ENCODE data around the gene ACVR2B.

DNA sequence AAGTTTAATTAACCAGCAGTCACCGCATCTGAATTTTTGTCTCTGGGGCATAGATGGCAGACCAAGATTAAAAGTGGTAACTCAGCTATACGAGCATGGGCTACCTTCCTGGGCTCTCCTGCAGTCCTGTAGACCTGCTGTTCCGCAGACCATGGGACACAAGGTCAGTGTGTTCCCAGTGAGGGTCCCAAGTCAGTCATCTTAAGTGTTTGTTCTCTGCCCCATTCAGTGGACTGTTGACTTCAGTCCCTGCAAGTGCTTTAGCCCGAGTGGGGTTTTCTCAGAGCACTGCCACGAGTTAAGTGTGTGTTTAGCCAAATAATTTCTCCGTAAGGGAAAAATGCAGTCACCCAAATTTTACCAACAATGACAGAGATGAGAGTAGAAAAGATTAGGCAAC lies 37.5 kb downstream of the ACVR2B start:
- TF ChIP-seq EP300 (conservative IDR thresholded peaks at IDR 0.05; ENCODE audit: poor library complexity, severe bottlenecking): no peak
- TF ChIP-seq, protein P1, sequence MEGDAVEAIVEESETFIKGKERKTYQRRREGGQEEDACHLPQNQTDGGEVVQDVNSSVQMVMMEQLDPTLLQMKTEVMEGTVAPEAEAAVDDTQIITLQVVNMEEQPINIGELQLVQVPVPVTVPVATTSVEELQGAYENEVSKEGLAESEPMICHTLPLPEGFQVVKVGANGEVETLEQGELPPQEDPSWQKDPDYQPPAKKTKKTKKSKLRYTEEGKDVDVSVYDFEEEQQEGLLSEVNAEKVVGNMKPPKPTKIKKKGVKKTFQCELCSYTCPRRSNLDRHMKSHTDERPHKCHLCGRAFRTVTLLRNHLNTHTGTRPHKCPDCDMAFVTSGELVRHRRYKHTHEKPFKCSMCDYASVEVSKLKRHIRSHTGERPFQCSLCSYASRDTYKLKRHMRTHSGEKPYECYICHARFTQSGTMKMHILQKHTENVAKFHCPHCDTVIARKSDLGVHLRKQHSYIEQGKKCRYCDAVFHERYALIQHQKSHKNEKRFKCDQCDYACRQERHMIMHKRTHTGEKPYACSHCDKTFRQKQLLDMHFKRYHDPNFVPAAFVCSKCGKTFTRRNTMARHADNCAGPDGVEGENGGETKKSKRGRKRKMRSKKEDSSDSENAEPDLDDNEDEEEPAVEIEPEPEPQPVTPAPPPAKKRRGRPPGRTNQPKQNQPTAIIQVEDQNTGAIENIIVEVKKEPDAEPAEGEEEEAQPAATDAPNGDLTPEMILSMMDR (IDR thresholded peaks at IDR 0.05; ENCODE audit: poor library complexity, severe bottlenecking): no peak
- TF ChIP-seq, protein P2, sequence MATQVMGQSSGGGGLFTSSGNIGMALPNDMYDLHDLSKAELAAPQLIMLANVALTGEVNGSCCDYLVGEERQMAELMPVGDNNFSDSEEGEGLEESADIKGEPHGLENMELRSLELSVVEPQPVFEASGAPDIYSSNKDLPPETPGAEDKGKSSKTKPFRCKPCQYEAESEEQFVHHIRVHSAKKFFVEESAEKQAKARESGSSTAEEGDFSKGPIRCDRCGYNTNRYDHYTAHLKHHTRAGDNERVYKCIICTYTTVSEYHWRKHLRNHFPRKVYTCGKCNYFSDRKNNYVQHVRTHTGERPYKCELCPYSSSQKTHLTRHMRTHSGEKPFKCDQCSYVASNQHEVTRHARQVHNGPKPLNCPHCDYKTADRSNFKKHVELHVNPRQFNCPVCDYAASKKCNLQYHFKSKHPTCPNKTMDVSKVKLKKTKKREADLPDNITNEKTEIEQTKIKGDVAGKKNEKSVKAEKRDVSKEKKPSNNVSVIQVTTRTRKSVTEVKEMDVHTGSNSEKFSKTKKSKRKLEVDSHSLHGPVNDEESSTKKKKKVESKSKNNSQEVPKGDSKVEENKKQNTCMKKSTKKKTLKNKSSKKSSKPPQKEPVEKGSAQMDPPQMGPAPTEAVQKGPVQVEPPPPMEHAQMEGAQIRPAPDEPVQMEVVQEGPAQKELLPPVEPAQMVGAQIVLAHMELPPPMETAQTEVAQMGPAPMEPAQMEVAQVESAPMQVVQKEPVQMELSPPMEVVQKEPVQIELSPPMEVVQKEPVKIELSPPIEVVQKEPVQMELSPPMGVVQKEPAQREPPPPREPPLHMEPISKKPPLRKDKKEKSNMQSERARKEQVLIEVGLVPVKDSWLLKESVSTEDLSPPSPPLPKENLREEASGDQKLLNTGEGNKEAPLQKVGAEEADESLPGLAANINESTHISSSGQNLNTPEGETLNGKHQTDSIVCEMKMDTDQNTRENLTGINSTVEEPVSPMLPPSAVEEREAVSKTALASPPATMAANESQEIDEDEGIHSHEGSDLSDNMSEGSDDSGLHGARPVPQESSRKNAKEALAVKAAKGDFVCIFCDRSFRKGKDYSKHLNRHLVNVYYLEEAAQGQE (IDR thresholded peaks at IDR 0.05; ENCODE audit: borderline replicate concordance): no peak
- TF ChIP-seq EZH2 (IDR thresholded peaks at IDR 0.05; ENCODE audit: borderline replicate concordance, insufficient read depth, low read length, poor library complexity, severe bottlenecking): no peak
